ENCODE results near the gene MTHFD1L. TPM values are rescaled to one million over a fixed set of nuclear protein-coding genes. Genes with fewer than 3 reads are reported as not detected.

Gene MTHFD1L
- total RNA-seq, 2 experiments from 2014 or later: 115 to 119 TPM

- no peaks in the 10 kb centered on the region for H3K9me3 Mint-ChIP-seq
- POLR2A ChIA-PET: no interaction called here
- no peaks in the 10 kb centered on the region for H3K27me3 Mint-ChIP-seq
- no peak overlapping the region for H3K27ac Mint-ChIP-seq
- CTCF ChIA-PET: interaction anchor here (1.2 kb wide), 1 partner anchor 266 kb away, joined by 4 read pairs; no protein-coding TSS in a partner anchor
- H3K4me1 Mint-ChIP-seq (ENCODE audit: low read depth): no peaks in the 10 kb centered on the region
- H3K4me3 Mint-ChIP-seq: no peak overlapping the region
- peaks cover 23% of the 10 kb centered on the region for H3K36me3 Mint-ChIP-seq
- intact Hi-C loops (cut with micrococcal nuclease): no loop called here
- no peak for DNase-seq
Observed at GRCh38 chr6:151058021-151058733, 192.7 kb downstream of the MTHFD1L start.

GRCh38 chr6:151059612-151060095, 194.2 kb downstream of the MTHFD1L start:
- CTCF ChIA-PET: interaction anchor here (1.2 kb wide), 1 partner anchor 265 kb away, joined by 4 read pairs; no protein-coding TSS in a partner anchor
- no peak for DNase-seq
- no peaks in the 10 kb centered on the region for H3K27me3 Mint-ChIP-seq
- intact Hi-C loops (cut with micrococcal nuclease): no loop called here
- no peak overlapping the region for H3K27ac Mint-ChIP-seq
- H3K4me1 Mint-ChIP-seq (ENCODE audit: low read depth): no peaks in the 10 kb centered on the region
- H3K4me3 Mint-ChIP-seq: no peak overlapping the region
- peaks cover 18% of the 10 kb centered on the region for H3K36me3 Mint-ChIP-seq
- no peaks in the 10 kb centered on the region for H3K9me3 Mint-ChIP-seq
- POLR2A ChIA-PET: no interaction called here

- Mint-ChIP-seq H3K27ac (no peak overlapping the region), H3K4me3 (no peak overlapping the region), H3K9me3 (no peaks in the 10 kb centered on the region), H3K36me3 (peaks cover 20% of the 10 kb centered on the region), H3K27me3 (no peaks in the 10 kb centered on the region), H3K4me1 (ENCODE audit: low read depth) (no peaks in the 10 kb centered on the region)
- DNase-seq: no peak
- intact Hi-C loops (cut with micrococcal nuclease): no loop called here
- ChIA-PET POLR2A (no interaction called here), CTCF (no interaction called here)
Observed at GRCh38 chr6:151060096-151060765, 194.7 kb downstream of the MTHFD1L start.

GRCh38 chr6:151060766-151061531, 195.4 kb downstream of the MTHFD1L start:
- Mint-ChIP-seq H3K27ac (no peak overlapping the region), H3K27me3 (no peaks in the 10 kb centered on the region), H3K4me1 (ENCODE audit: low read depth) (no peaks in the 10 kb centered on the region), H3K4me3 (no peak overlapping the region), H3K9me3 (no peaks in the 10 kb centered on the region), H3K36me3 (peaks cover 25% of the 10 kb centered on the region)
- ChIA-PET CTCF (no interaction called here), POLR2A (no interaction called here)
- intact Hi-C loops (cut with micrococcal nuclease): no loop called here
- DNase-seq: no peak

- peaks cover 30% of the 10 kb centered on the region for H3K36me3 Mint-ChIP-seq
- no peaks in the 10 kb centered on the region for H3K9me3 Mint-ChIP-seq
- no peak overlapping the region for H3K27ac Mint-ChIP-seq
- CTCF ChIA-PET: interaction anchor here (1.5 kb wide), 1 partner anchor 261 kb away, joined by 9 read pairs; no protein-coding TSS in a partner anchor
- DNase-seq: no peak
- no peaks in the 10 kb centered on the region for H3K27me3 Mint-ChIP-seq
- POLR2A ChIA-PET: no interaction called here
- no peak overlapping the region for H3K4me3 Mint-ChIP-seq
- H3K4me1 Mint-ChIP-seq (ENCODE audit: low read depth): no peaks in the 10 kb centered on the region
- intact Hi-C loops (cut with micrococcal nuclease): no loop called here
Observed at GRCh38 chr6:151063352-151063751, 197.8 kb downstream of the MTHFD1L start.

- Mint-ChIP-seq H3K4me3 (no peak overlapping the region), H3K9me3 (no peaks in the 10 kb centered on the region), H3K27me3 (no peaks in the 10 kb centered on the region), H3K4me1 (ENCODE audit: low read depth) (no peaks in the 10 kb centered on the region), H3K36me3 (peaks cover 32% of the 10 kb centered on the region), H3K27ac (no peak overlapping the region)
- intact Hi-C loops (cut with micrococcal nuclease): no loop called here
- DNase-seq: no peak
- POLR2A ChIA-PET: no interaction called here
- CTCF ChIA-PET: no interaction called here
Observed at GRCh38 chr6:151063842-151064647, 198.5 kb downstream of the MTHFD1L start.

GRCh38 chr6:151065027-151065815, 199.7 kb downstream of the MTHFD1L start:
- intact Hi-C loops (cut with micrococcal nuclease): no loop called here
- H3K4me1 Mint-ChIP-seq (ENCODE audit: low read depth): no peaks in the 10 kb centered on the region
- no peaks in the 10 kb centered on the region for H3K9me3 Mint-ChIP-seq
- no peak overlapping the region for H3K4me3 Mint-ChIP-seq
- H3K36me3 Mint-ChIP-seq: peaks cover 36% of the 10 kb centered on the region
- no peaks in the 10 kb centered on the region for H3K27me3 Mint-ChIP-seq
- ChIA-PET CTCF (no interaction called here), POLR2A (no interaction called here)
- DNase-seq: no peak
- H3K27ac Mint-ChIP-seq: no peak overlapping the region

GRCh38 chr6:151067684-151068596, 202.4 kb downstream of the MTHFD1L start:
- ChIA-PET CTCF (no interaction called here), POLR2A (no interaction called here)
- H3K4me1 Mint-ChIP-seq (ENCODE audit: low read depth): no peaks in the 10 kb centered on the region
- H3K27ac Mint-ChIP-seq: no peak overlapping the region
- H3K9me3 Mint-ChIP-seq: no peaks in the 10 kb centered on the region
- no peaks in the 10 kb centered on the region for H3K27me3 Mint-ChIP-seq
- H3K4me3 Mint-ChIP-seq: no peak overlapping the region
- no peak for DNase-seq
- intact Hi-C loops (cut with micrococcal nuclease): no loop called here
- H3K36me3 Mint-ChIP-seq: peaks cover 46% of the 10 kb centered on the region

GRCh38 chr6:151068761-151069312, 203.3 kb downstream of the MTHFD1L start:
- no peak overlapping the region for H3K4me3 Mint-ChIP-seq
- no peaks in the 10 kb centered on the region for H3K4me1 Mint-ChIP-seq (ENCODE audit: low read depth)
- no peak for DNase-seq
- POLR2A ChIA-PET: no interaction called here
- intact Hi-C loops (cut with micrococcal nuclease): no loop called here
- no peaks in the 10 kb centered on the region for H3K27me3 Mint-ChIP-seq
- H3K27ac Mint-ChIP-seq: no peak overlapping the region
- CTCF ChIA-PET: interaction anchor here (1.7 kb wide), 1 partner anchor 55 kb away, joined by 4 read pairs; no protein-coding TSS in a partner anchor
- H3K36me3 Mint-ChIP-seq: peaks cover 54% of the 10 kb centered on the region
- no peaks in the 10 kb centered on the region for H3K9me3 Mint-ChIP-seq

- ChIA-PET CTCF (interaction anchor here (1.7 kb wide), 1 partner anchor 55 kb away, joined by 4 read pairs; no protein-coding TSS in a partner anchor), POLR2A (no interaction called here)
- Mint-ChIP-seq H3K36me3 (peaks cover 54% of the 10 kb centered on the region), H3K4me1 (ENCODE audit: low read depth) (no peaks in the 10 kb centered on the region), H3K4me3 (no peak overlapping the region), H3K9me3 (no peaks in the 10 kb centered on the region), H3K27me3 (no peaks in the 10 kb centered on the region), H3K27ac (no peak overlapping the region)
- DNase-seq: no peak
- intact Hi-C loops (cut with micrococcal nuclease): no loop called here
Observed at GRCh38 chr6:151069641-151070040, 204.1 kb downstream of the MTHFD1L start.
